HL-60 (cell line): ENCODE measurements around the gene TNNI2.
A peak's percentile ranks its signal among the peaks of the same experiment; 100 is the strongest.

Experiments
- DNase-seq, 2 experiments: peaks; one replicate each; pipeline ENCODE4 v3.0.0-alpha.2; 2010 to 2020; ENCODE audit warnings: low read depth in 1 of 2, low spot score in 1 of 2
- H3K27ac ChIP-seq: fragments of 250-450 bp; sonication (Bioruptor Pico); replicated peaks from 2 replicates; pipeline ENCODE4 v1.5.1; 2020; ENCODE audit warnings: mild to moderate bottlenecking, moderate library complexity
- H3K27me3 ChIP-seq: fragments of 250-450 bp; sonication (Bioruptor Pico); 2 replicates; pipeline ENCODE4 v1.5.1; 2021; ENCODE audit warnings: mild to moderate bottlenecking, moderate library complexity; ENCODE audit not compliant: insufficient read depth, poor library complexity, severe bottlenecking
- H3K4me3 ChIP-seq: replicated peaks from 2 replicates; pipeline ENCODE4 v1.5.1; 2011; ENCODE audit warnings: mild to moderate bottlenecking, control low read depth, low read length; ENCODE audit not compliant: insufficient read depth
- GABPA ChIP-seq: IDR thresholded peaks from 2 replicates; pipeline ENCODE4 v1.6.1; 2012; ENCODE audit warnings: low read depth
- POLR2AphosphoS5 ChIP-seq: IDR thresholded peaks from 2 replicates; pipeline ENCODE4 v1.6.1; 2012; ENCODE audit warnings: low read depth
- SPI1 ChIP-seq: IDR thresholded peaks from 2 replicates; pipeline ENCODE4 v1.6.1; 2012; ENCODE audit warnings: low read depth, mild to moderate bottlenecking, borderline replicate concordance
- TF ChIP-seq, protein P1 (sequence below): IDR thresholded peaks from 2 replicates; pipeline ENCODE4 v1.6.1; 2012; ENCODE audit warnings: low read depth; ENCODE audit not compliant: insufficient replicate concordance
- TF ChIP-seq, protein P2 (sequence below): IDR thresholded peaks from one replicate; pipeline ENCODE4 v1.5.1; 2011; ENCODE audit warnings: low read length, control low read depth, inconsistent platforms; ENCODE audit not compliant: insufficient read depth

Gene TNNI2

DNA sequence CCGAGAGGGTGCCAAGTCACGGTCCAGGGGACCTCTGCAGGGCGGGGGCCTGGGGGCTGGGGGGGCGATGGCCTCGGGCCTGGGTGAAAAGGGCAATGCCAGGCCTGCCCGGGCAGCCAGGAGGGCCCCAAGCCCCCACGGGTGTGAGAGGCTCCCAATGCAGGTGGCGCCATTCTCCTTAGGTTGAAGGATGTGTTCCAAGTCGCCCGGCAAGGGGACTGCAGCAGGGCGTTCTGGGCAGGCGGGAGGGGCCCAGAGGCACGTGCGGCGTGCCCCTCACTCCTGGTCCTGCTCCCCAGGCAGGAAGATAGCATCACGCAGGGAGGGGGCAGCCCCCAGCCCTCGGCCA, 730 bp upstream of the TNNI2 start:
- no peak for DNase-seq
- Histone ChIP-seq H3K27me3 (peaks cover 5% of the 10 kb centered on the region), H3K27ac (no peak overlapping the region), H3K4me3 (no peak overlapping the region)
- TF ChIP-seq, protein P1, sequence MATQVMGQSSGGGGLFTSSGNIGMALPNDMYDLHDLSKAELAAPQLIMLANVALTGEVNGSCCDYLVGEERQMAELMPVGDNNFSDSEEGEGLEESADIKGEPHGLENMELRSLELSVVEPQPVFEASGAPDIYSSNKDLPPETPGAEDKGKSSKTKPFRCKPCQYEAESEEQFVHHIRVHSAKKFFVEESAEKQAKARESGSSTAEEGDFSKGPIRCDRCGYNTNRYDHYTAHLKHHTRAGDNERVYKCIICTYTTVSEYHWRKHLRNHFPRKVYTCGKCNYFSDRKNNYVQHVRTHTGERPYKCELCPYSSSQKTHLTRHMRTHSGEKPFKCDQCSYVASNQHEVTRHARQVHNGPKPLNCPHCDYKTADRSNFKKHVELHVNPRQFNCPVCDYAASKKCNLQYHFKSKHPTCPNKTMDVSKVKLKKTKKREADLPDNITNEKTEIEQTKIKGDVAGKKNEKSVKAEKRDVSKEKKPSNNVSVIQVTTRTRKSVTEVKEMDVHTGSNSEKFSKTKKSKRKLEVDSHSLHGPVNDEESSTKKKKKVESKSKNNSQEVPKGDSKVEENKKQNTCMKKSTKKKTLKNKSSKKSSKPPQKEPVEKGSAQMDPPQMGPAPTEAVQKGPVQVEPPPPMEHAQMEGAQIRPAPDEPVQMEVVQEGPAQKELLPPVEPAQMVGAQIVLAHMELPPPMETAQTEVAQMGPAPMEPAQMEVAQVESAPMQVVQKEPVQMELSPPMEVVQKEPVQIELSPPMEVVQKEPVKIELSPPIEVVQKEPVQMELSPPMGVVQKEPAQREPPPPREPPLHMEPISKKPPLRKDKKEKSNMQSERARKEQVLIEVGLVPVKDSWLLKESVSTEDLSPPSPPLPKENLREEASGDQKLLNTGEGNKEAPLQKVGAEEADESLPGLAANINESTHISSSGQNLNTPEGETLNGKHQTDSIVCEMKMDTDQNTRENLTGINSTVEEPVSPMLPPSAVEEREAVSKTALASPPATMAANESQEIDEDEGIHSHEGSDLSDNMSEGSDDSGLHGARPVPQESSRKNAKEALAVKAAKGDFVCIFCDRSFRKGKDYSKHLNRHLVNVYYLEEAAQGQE = no peak
- TF ChIP-seq, protein P2, sequence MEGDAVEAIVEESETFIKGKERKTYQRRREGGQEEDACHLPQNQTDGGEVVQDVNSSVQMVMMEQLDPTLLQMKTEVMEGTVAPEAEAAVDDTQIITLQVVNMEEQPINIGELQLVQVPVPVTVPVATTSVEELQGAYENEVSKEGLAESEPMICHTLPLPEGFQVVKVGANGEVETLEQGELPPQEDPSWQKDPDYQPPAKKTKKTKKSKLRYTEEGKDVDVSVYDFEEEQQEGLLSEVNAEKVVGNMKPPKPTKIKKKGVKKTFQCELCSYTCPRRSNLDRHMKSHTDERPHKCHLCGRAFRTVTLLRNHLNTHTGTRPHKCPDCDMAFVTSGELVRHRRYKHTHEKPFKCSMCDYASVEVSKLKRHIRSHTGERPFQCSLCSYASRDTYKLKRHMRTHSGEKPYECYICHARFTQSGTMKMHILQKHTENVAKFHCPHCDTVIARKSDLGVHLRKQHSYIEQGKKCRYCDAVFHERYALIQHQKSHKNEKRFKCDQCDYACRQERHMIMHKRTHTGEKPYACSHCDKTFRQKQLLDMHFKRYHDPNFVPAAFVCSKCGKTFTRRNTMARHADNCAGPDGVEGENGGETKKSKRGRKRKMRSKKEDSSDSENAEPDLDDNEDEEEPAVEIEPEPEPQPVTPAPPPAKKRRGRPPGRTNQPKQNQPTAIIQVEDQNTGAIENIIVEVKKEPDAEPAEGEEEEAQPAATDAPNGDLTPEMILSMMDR = no peak
- TF ChIP-seq GABPA (no peak), SPI1 (no peak), POLR2AphosphoS5 (no peak)

DNA sequence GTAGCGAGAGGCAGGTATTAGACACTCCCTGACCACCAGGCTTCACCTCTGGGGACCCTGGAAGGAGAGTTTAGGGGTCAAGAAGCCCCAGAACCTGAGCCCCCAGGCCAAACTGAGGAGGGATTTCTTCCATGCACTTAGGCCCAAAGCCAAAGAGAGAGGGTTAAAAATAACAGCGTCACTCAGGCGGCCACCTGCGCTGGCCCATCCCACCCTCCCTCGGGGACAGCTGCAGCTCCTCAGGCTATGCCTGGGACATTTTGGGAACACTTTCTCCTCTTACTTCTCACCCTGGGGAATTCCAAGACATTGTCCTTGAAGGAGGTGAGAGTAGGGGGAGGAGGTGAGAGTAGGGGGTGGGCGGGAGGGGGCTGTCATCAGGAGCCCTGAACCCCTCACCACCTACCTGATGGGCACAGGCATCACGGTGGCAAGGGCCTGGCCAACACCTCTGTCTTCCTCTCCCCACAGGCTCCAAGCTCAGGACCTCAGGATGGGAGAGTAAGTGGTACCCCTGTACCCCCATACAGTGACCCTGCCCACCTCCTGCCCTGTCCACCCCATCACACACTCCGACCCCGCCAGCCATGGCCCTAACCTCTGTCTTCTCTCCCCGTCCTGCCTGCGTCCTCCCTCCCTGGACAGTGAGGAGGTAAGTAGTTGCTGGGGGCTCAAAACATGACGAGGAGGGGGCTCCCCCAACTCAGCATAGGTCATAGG, 583 bp downstream of the TNNI2 start:
- peaks cover 5% of the 10 kb centered on the region for H3K27me3 ChIP-seq
- no peak overlapping the region for H3K4me3 ChIP-seq
- peak overlapping the region; percentile 54 for H3K27ac ChIP-seq
- DNase-seq = no peak
- TF ChIP-seq, protein P1 = no peak
- TF ChIP-seq POLR2AphosphoS5 (no peak), GABPA (no peak), SPI1 (no peak)
- TF ChIP-seq, protein P2 = no peak

DNA sequence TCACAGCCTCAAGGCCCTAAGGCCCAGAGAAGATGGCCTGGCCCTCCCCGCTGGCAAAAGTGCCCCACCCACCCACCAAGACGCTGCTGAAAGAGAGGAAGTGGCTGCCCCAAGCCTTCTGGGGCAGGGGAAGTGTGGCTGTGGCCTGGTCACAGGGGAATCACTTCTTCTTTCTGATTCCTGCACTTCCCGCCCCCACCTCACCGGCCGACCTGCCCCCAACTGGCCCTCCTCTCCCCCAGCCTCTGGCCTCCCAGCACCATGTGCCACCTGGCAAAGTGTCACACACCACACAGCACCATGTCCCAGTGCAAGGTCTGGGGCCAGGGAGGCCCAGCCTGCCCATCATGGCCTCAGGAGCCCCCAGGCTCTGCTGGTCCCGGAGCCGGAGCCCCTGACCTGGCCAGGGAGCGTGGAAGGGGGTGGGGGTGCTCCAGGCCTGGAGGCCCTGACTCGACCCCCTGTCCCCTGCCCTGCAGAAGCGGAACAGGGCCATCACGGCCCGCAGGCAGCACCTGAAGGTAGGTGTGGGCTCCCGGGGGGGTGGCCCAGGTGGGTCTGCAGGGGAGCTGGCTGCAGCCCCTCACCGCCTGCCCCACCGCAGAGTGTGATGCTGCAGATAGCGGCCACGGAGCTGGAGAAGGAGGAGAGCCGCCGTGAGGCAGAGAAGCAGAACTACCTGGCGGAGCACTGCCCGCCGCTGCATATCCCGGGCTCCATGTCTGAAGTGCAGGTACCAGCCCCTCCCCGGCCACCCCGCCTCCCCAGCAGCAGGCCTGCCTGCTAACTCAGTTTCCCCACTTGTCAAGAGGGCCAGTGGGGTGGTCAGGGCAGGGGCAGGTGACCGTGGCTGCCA, 1.4 kb downstream of the TNNI2 start:
- TF ChIP-seq SPI1 (peak; percentile 100), POLR2AphosphoS5 (peak; percentile 60), GABPA (no peak)
- TF ChIP-seq, protein P2 = peak; percentile 3
- TF ChIP-seq, protein P1 = no peak
- peak overlapping the region; percentile 42 for H3K4me3 ChIP-seq
- peak; percentile 70 to 91 for DNase-seq
- peak overlapping the region; percentile 70 for H3K27ac ChIP-seq
- H3K27me3 ChIP-seq = peaks cover 3% of the 10 kb centered on the region
